PC-9 (cell line): ENCODE measurements around the gene CCNDBP1. TPM values are rescaled to one million over a fixed set of nuclear protein-coding genes. Genes with fewer than 3 reads are reported as not detected.

Source experiments
- BruUV-seq: library from RNA; stranded (reverse); fragments of 400-500 nt; replicated peaks from 2 replicates; lab custom pipeline; 2021; lab: Mats Ljungman, UMichigan
- CTCF ChIA-PET: fragments of 300-600 bp; sonication (Branson Sonifier 250); formaldehyde crosslinking; loops from one replicate; lab custom pipeline; 2022; ENCODE audit warnings: antibody characterized with exemption; lab: Charles Lee
- POLR2A ChIA-PET: fragments of 300-600 bp; sonication (Branson Sonifier 250); formaldehyde crosslinking; loops from one replicate; lab custom pipeline; 2022; ENCODE audit warnings: antibody characterized with exemption; ENCODE audit not compliant: unreplicated experiment; lab: Charles Lee
- DNase-seq, 2 experiments: peaks; one replicate each; pipeline versions ENCODE4 v3.0.0 to v3.0.0-alpha.2; 2015 to 2022; ENCODE audit warnings: mixed read lengths in 1 of 2
- H2AFZ ChIP-seq: fragments of 200-600 bp; sonication (generic); 2 replicates; pipeline ENCODE4 v1.8.1; 2017; ENCODE audit warnings: antibody characterized with exemption
- H3F3A ChIP-seq: fragments of 200-600 bp; sonication (generic); 2 replicates; pipeline ENCODE4 v1.8.1; 2017; ENCODE audit warnings: antibody characterized with exemption, mild to moderate bottlenecking, low read depth; ENCODE audit not compliant: insufficient read depth
- H3K27ac ChIP-seq: fragments of 200-600 bp; sonication (generic); 2 replicates; pipeline ENCODE4 v1.6.1; 2016; ENCODE audit warnings: mixed run types
- H3K27me3 ChIP-seq: fragments of 200-600 bp; sonication (generic); 2 replicates; pipeline ENCODE4 v1.6.1; 2016; ENCODE audit warnings: low read depth, mixed run types; ENCODE audit not compliant: insufficient read depth
- H3K36me3 ChIP-seq: fragments of 200-600 bp; sonication (generic); 2 replicates; pipeline ENCODE4 v1.6.1; 2016; ENCODE audit warnings: low read depth, mixed run types
- H3K4me1 ChIP-seq: fragments of 200-600 bp; sonication (generic); replicated peaks from 2 replicates; pipeline ENCODE4 v1.6.1; 2016; ENCODE audit warnings: mixed run types; ENCODE audit not compliant: insufficient read depth
- H3K4me2 ChIP-seq: fragments of 200-600 bp; sonication (generic); 2 replicates; pipeline ENCODE4 v1.6.1; 2017; ENCODE audit warnings: mixed run types
- H3K4me3 ChIP-seq: fragments of 200-600 bp; sonication (generic); 2 replicates; pipeline ENCODE4 v1.6.1; 2016; ENCODE audit warnings: mixed run types
- H3K79me2 ChIP-seq: fragments of 200-600 bp; sonication (generic); 2 replicates; pipeline ENCODE4 v1.6.1; 2017; ENCODE audit warnings: low read depth, mixed run types
- H3K9me2 ChIP-seq: fragments of 200-600 bp; sonication (generic); 2 replicates; pipeline ENCODE4 v1.8.1; 2017; ENCODE audit warnings: mild to moderate bottlenecking; ENCODE audit not compliant: insufficient read depth
- H3K9me3 ChIP-seq: fragments of 200-600 bp; sonication (generic); 2 replicates; pipeline ENCODE4 v1.8.1; 2016; ENCODE audit warnings: low read depth; ENCODE audit not compliant: insufficient read depth
- H4K20me1 ChIP-seq: fragments of 200-600 bp; sonication (generic); 2 replicates; pipeline ENCODE4 v1.8.1; 2017; ENCODE audit not compliant: insufficient read depth
- EZH2 ChIP-seq: fragments of 200-600 bp; sonication (generic); IDR thresholded peaks from 2 replicates; pipeline ENCODE4 v1.8.0; 2017; ENCODE audit warnings: antibody characterized with exemption, low read depth
- intact Hi-C: fragments of 100-400 bp; cut with micrococcal nuclease; formaldehyde crosslinking; loops from one replicate; pipeline ENCODE4 v1.10.0; 2022; ENCODE audit not compliant: unreplicated experiment
- total RNA-seq: library from RNA; stranded (reverse); gene quantifications from 2 replicates; pipeline ENCODE4 v1.2.3, GENCODE V29; 2021
- TF ChIP-seq, protein P1 (sequence below): fragments of 200-600 bp; sonication (generic); conservative IDR thresholded peaks from 2 replicates; pipeline ENCODE4 v1.6.1; 2017; ENCODE audit warnings: mixed run types, antibody characterized with exemption, mild to moderate bottlenecking, moderate library complexity

Gene CCNDBP1
- total RNA-seq, 1 experiment from 2014 or later, result 44.0 TPM

- CTCF ChIA-PET, result no interaction called here
- no peaks in the 10 kb centered on the region for H3K9me2 ChIP-seq
Observed at GRCh38 chr15:43243020-43243645, 57.9 kb downstream of the CCNDBP1 start.

GRCh38 chr15:43244092-43244491, 58.9 kb downstream of the CCNDBP1 start:
- DNase-seq, result peak in 1 of 2 experiments; percentile 92
- Histone ChIP-seq H3K27me3 (no peaks in the 10 kb centered on the region), H3F3A (peaks cover 29% of the 10 kb centered on the region; the same call in 1 of the 2 replicates), H3K79me2 (no peaks in the 10 kb centered on the region), H3K9me3 (no peaks in the 10 kb centered on the region), H3K9me2 (no peaks in the 10 kb centered on the region), H3K4me3 (no peak overlapping the region), H3K27ac (peak overlapping the region; percentile 93), H3K4me2 (peak overlapping the region; percentile 59), H2AFZ (no peak overlapping the region), H4K20me1 (no peaks in the 10 kb centered on the region), H3K4me1 (peaks cover 58% of the 10 kb centered on the region), H3K36me3 (no peaks in the 10 kb centered on the region)
- ChIA-PET POLR2A (no interaction called here), CTCF (no interaction called here)
- intact Hi-C loops, result no loop called here
- no TSS peak for BruUV-seq
- TF ChIP-seq, protein P1, sequence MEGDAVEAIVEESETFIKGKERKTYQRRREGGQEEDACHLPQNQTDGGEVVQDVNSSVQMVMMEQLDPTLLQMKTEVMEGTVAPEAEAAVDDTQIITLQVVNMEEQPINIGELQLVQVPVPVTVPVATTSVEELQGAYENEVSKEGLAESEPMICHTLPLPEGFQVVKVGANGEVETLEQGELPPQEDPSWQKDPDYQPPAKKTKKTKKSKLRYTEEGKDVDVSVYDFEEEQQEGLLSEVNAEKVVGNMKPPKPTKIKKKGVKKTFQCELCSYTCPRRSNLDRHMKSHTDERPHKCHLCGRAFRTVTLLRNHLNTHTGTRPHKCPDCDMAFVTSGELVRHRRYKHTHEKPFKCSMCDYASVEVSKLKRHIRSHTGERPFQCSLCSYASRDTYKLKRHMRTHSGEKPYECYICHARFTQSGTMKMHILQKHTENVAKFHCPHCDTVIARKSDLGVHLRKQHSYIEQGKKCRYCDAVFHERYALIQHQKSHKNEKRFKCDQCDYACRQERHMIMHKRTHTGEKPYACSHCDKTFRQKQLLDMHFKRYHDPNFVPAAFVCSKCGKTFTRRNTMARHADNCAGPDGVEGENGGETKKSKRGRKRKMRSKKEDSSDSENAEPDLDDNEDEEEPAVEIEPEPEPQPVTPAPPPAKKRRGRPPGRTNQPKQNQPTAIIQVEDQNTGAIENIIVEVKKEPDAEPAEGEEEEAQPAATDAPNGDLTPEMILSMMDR, result no peak
- no peak for TF ChIP-seq EZH2

More at GRCh38 chr15:43243020-43243645, 57.9 kb downstream of the CCNDBP1 start:
- H3K4me1 ChIP-seq, result peaks cover 49% of the 10 kb centered on the region
- no peaks in the 10 kb centered on the region for H3K9me3 ChIP-seq
- no peaks in the 10 kb centered on the region for H4K20me1 ChIP-seq
- POLR2A ChIA-PET, result no interaction called here
- intact Hi-C loops, result no loop called here
- H3K27ac ChIP-seq, result peak overlapping the region; percentile 93
- H3F3A ChIP-seq, result peaks cover 20% of the 10 kb centered on the region; the same call in 1 of the 2 replicates
- no peaks in the 10 kb centered on the region for H3K36me3 ChIP-seq
- H2AFZ ChIP-seq, result no peak overlapping the region
- BruUV-seq, result no TSS peak
- no peak for TF ChIP-seq EZH2
- TF ChIP-seq, protein P1, result no peak
- DNase-seq, result no peak
- H3K79me2 ChIP-seq, result no peaks in the 10 kb centered on the region
- H3K4me3 ChIP-seq, result no peak overlapping the region
- peak overlapping the region; percentile 59 for H3K4me2 ChIP-seq
- H3K27me3 ChIP-seq, result no peaks in the 10 kb centered on the region

DNA sequence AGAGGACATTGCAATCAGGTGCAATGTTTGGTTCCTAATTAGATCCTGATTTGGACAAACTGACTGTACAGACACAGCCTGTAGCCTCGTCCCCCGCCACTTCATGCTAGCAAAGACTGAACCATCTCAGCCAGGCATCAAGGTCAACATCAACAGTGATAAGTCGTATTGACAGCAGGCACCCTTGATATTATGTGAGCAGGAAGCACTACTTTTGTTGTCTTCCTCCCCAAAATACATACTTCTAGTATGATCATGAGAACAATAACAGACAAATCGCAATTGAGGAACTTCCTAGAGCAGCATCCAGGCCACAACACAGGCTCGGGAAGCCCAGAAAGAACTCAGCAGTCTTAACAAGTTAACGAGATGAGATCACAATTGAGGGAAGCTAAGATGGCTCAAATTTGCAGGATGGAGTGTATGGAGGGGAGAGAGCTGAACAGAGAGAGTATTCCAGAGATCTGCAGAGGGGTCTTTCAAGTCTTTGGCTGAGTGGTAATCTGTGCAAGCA, 61.1 kb downstream of the CCNDBP1 start:
- Histone ChIP-seq H3K36me3 (no peaks in the 10 kb centered on the region), H3F3A (peaks cover 48% of the 10 kb centered on the region), H2AFZ (no peak overlapping the region), H3K9me3 (no peaks in the 10 kb centered on the region), H3K4me1 (peaks cover 81% of the 10 kb centered on the region), H3K4me2 (no peak overlapping the region), H3K4me3 (no peak overlapping the region), H3K27me3 (no peaks in the 10 kb centered on the region), H4K20me1 (no peaks in the 10 kb centered on the region), H3K27ac (no peak overlapping the region), H3K79me2 (no peaks in the 10 kb centered on the region), H3K9me2 (no peaks in the 10 kb centered on the region)
- ChIA-PET POLR2A (interaction anchor here (0.6 kb wide), 1 partner anchor 63 kb away, joined by 5 read pairs; no protein-coding TSS in a partner anchor), CTCF (no interaction called here)
- no TSS peak for BruUV-seq
- intact Hi-C loops, result no loop called here
- TF ChIP-seq EZH2, result no peak
- TF ChIP-seq, protein P1, result no peak
- DNase-seq, result no peak

Other genes with a start within 250 kb of the CCNDBP1 start
- gene UBR1, start 79.4 kb upstream of the CCNDBP1 start, total RNA-seq, result 17.1 and 18.2 TPM in 2 replicates
- gene TMEM62, start 51.8 kb upstream of the CCNDBP1 start, total RNA-seq, result 12.5 and 17.5 TPM in 2 replicates
- gene EPB42, start 35.6 kb downstream of the CCNDBP1 start, total RNA-seq, result not detected in 2 replicates
- gene TGM5, start 81.5 kb downstream of the CCNDBP1 start, total RNA-seq, result 0.39 and 1.7 TPM in 2 replicates
- not detected in 2 replicates for gene TGM7, start 116.9 kb downstream of the CCNDBP1 start, total RNA-seq
- gene LCMT2, start 145.2 kb downstream of the CCNDBP1 start, total RNA-seq, result 4.7 and 6.4 TPM in 2 replicates
- gene ZSCAN29, start 185.6 kb downstream of the CCNDBP1 start, total RNA-seq, result 36.3 and 37.9 TPM in 2 replicates
- gene TUBGCP4, start 185.7 kb downstream of the CCNDBP1 start, total RNA-seq, result 25.3 and 30.8 TPM in 2 replicates